GM19438 (cell line): Measurements from ENCODE around the gene C1GALT1.

ENCODE experiments used
- ATAC-seq: cut with Tn5 transposase; IDR thresholded peaks from one replicate; pipeline ENCODE4 v1.9.1; 2021; ENCODE audit warnings: low read depth; ENCODE audit not compliant: unreplicated experiment

Gene C1GALT1

DNA sequence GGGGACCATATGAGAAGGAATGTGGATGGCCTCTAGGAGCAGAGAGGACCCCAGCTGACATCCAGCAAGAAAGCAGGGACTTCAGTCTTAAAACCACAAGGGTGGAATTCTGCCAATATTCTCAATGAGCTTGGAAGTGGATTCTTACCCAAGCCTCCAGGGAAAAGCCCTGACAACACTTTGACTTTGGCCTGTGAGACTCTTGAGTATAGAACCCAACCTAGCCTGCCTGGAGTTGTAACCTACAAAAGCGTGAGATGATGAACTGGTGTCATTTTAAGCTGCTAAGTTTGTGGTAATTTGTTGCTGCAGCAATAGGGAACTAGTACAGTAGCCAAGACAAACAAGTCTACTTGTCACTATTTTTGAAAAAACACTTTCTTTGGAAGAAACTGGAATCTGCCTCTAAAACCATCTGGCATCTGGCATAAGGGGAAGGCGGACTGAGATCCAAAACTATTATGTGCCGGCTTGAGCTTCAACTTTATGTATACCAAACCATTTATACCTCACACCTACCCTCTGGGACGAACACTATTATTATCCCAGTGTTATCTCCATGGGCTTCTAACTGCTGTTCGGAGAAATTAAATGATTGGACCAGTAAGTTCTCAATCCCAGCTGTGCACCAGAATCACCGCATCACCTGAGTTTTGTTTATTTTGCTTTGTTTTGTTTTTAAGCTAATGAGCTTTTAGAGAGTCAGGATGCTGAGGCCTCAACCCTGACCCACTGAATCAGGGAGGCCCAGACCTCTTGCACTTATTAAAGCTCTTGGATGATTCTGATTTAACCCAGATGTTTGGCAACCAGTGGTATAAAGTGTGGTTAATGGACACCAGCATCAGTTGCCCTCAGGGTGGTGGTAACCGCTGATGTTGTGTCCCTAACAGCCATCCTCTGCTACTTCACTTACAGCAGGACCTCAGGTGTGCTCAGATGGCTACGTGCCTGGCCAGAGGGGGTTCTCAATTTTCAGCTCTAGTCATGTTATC, 83.0 kb downstream of the C1GALT1 start:
- no peak for ATAC-seq

DNA sequence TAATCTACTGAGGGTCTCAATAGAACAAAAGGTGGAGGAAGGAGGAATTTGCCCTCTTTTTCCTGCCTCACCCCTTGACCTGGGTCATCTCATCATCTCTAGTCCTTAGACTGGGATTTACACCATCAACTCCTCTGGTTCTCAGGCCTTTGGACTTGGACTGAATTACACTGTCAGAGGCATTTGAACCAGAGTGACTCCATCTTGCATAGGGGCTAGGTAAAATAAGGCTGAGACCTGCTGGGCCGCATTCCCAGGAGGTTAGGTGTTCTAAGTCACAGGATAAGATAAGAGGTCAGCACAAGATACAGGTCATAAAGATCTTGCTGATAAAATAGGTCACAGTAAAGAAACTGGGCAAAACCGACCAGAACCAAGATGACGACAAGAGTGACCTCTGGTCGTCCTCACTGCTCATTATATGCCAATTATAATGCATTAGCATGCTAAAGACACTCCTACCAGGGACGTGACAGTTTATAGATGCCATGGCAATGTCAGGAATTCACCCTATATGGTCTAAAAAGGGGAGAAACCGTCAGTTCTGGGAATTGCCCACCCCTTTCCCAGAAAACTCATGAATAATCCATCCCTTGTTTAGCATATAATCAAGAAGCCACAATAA, 84.0 kb downstream of the C1GALT1 start:
- ATAC-seq: no peak

DNA sequence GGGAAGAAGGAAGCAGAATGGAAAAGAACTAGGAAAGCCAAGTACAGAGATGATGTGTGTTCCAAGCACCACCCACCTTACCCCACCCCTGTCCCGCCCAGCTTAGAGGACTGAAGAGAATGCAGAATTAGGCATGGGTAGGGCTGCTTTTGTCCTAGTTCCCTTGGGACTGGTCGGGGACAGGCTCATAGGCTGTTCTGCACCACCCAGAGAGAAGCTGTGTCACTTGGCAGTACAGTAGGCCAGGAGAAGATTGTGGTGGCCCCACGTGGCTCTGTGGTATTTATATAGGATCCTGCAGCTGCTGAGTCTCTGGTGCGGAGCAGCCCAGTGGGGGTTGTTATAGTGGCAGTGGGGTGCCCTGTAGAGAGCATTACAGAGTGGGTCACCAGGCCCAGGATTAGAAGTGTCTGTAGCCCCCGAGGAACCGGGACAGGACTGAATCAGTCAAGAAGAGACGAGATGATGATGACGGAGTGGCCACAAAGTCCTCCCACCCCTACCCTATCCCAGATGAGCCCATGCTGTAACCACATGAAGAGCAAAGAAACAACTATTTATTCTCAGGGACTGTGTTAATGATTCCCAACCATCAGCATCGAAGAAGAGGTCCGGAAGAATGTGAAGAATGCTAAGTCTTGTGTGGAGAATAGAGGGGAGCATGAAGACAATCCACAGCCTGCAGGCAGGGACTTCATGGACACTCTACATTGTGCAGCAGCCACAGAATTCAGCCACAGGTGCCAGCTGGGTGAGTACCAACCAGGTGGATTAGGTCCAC, 88.9 kb downstream of the C1GALT1 start:
- no peak for ATAC-seq

DNA sequence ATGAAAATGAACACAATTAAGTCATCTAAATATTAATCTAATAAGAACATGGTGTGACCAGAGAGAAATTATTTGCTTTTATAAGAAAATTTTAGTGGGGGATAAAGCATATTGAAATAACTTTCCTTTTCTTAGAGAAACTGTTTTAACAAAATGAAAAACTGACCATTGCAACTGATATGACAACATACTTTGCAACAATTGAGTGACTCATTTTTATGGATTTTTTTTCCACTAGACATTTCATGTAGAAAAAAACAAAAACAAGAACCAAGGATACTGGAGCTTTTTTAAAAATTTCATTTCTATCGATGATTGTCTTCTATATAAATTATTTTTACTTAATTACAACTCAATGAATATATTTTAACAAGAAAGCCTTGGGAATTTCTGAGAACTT, 90.0 kb downstream of the C1GALT1 start:
- no peak for ATAC-seq

DNA sequence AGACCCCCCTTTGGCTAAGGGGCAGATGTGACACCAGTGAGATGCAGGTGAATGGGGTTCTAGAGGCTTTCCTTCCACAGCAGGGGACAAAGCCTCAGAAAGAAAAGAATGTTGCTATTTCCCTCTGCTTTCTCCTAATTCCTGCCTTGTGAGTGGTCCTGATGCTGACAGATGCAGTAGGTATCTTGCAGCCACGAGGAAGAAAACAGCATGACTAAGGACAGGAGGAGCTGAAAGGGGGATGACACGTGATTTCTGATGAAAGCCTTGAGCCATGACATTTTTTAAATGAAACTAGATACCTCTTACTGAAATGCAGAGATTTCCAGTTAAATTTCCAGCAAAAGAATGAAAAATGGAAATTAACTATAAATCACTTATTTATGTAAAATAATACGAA, 92.4 kb downstream of the C1GALT1 start:
- ATAC-seq: no peak

DNA sequence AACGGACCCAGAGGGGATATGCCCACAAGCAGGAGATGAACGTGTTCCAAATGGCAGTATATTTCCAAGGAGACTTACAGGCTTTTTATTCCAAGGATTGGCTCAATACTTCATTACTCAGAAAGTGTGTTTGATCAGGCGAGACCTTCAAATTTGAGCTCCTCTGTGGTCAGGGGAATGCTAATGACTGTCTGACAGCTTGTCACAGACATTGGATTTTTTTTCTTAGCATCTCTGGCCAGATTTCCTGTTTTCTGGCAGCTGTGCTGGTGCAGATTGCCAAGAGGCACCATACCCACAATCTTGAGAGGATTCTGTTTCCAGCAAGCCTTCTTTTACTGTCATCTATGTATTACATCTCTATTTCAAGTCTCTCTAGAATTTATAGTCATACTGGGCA, 93.8 kb downstream of the C1GALT1 start:
- no peak for ATAC-seq

DNA sequence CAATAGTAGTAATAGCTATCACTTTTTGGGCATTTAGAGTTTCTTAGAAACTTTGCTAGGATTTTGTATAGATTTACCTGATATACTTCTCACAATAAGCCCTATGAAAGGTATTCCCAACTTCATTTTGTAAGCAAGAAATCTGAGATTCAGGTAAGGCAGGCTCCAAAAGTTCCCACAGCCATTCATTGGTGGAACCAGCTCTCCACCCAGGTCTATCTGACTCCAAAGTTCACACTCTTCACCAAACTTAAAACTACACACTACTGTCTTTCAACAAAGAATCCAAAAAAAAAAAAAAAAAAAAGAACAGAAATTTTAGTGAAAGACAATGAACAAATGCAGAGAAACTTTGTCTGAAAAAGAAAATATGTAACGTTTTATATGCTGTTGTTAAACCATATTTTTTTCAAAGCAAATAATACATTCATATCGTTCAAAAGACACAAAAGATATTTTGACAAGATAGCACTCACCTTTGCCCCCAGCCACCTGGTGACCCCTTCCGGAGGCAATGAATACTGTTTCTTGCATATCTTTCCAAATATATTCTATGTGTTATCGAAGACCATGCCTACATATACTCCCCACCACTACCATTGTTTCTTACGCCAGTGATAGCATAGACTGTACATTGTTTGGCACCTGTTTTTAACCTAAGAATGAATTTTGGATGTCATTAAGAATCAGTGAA, 108.2 kb downstream of the C1GALT1 start:
- no peak for ATAC-seq

DNA sequence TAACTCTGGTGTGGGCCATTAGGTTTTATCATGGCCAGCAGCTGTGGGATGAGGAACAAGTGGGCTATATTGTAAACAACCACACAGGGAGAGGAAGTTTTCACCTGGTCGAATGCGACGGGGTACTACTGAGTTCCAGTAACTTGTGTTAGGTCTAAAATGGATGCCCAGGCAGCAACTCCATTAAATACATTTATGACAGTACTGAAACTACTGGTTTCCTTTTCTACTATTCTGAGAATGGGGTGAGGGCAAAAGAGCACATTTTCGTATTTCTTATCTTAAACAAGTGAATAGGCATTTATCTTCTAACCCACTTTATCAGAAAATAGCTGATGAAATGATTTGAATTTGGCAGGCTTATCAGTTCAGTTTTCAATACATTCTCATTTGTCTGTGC, 109.7 kb downstream of the C1GALT1 start:
- peak; percentile 77 for ATAC-seq

DNA sequence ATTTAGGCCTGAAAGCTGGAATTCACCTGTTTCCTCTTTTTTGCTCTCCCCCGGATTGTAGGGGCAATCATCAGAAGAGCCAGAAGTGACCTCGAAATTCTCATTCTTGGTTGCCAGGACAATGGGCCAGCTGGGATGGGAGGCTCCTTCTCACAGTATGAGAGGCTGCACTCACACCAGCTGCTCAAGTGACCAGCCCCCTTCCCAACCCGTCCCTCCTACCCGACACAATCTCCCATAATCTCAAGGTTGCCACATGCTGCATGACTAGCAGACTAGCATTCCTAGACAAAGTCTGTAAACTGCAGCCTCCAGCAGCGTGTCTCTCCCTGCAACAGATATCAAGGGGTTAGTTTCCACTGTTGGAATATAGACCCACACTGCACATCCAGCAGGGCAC, 110.3 kb downstream of the C1GALT1 start:
- ATAC-seq: no peak

DNA sequence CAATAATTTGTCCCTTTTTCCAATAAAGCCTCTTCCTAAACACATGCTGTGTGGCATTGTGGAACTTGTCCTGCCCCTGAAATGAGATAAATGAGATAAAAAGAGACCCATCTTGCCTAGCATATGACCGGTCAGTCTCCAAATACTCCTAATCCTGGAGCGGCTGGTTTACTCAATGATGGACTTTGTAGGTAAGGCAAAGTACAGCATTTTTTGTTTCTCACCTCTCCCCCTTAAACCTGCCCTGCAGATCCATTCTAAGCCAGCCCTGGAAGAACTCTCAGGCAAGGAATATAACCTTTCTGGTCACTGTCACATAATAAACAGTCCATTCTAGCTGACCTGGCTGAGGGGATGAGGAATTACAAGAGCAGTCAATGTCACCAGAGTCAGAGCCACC, 110.7 kb downstream of the C1GALT1 start:
- no peak for ATAC-seq

DNA sequence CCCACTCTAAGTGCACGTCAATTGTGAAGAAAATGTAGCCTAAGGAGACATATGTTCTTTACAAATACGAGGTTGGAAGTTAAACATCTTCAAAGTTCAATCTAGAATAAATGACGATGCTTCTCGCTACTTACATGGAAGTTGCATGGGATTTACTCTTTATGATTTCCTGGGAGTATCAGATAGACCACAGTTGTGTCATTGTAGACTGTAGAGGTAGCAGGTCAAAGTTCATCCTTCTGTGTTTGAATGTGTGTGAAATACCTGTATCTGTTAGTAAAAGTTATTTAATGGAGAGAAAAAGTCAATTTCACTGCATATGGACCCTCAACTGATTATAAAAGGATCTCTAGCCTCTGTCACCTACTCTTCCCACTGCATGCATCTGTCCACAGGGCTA, 112.6 kb downstream of the C1GALT1 start:
- no peak for ATAC-seq
